Measurements from ENCODE around the gene RDH12. TPM values are rescaled to one million over a fixed set of nuclear protein-coding genes. Genes with fewer than 3 reads are reported as not detected.
A peak's percentile ranks its signal among the peaks of the same experiment; 100 is the strongest.

Gene RDH12
- total RNA-seq, 2 donors from 2014 or later = not detected

GRCh38 chr14:67728258-67728657 lies 26.6 kb downstream of the RDH12 start:
- H3K36me3 Mint-ChIP-seq = no peaks in the 10 kb centered on the region
- no peaks in the 10 kb centered on the region for H3K9me3 Mint-ChIP-seq
- no peak for DNase-seq (ENCODE audit: low spot score in 2 of 2)
- ATAC-seq = no peak
- no peak overlapping the region for H3K27ac Mint-ChIP-seq

- no peak for DNase-seq (ENCODE audit: low spot score in 2 of 2)
- Mint-ChIP-seq H3K36me3 (no peaks in the 10 kb centered on the region), H3K9me3 (no peaks in the 10 kb centered on the region), H3K27ac (no peak overlapping the region)
- ATAC-seq = no peak
Measured at GRCh38 chr14:67729072-67729885, 27.6 kb downstream of the RDH12 start.

- Mint-ChIP-seq H3K9me3 (no peaks in the 10 kb centered on the region), H3K36me3 (no peaks in the 10 kb centered on the region)
- no peak for ATAC-seq
Measured at GRCh38 chr14:67733616-67734015, 31.9 kb downstream of the RDH12 start.

GRCh38 chr14:67734675-67735074 lies 33.0 kb downstream of the RDH12 start:
- DNase-seq (ENCODE audit: low spot score in 2 of 2) = no peak
- Mint-ChIP-seq H3K9me3 (no peaks in the 10 kb centered on the region), H3K27ac (no peak overlapping the region), H3K36me3 (no peaks in the 10 kb centered on the region)
- ATAC-seq = no peak

More at GRCh38 chr14:67733616-67734015, 31.9 kb downstream of the RDH12 start:
- no peak for DNase-seq (ENCODE audit: low spot score in 2 of 2)
- no peak overlapping the region for H3K27ac Mint-ChIP-seq

GRCh38 chr14:67735336-67736147 lies 33.9 kb downstream of the RDH12 start:
- no peak for ATAC-seq
- Mint-ChIP-seq H3K27ac (no peak overlapping the region), H3K9me3 (no peaks in the 10 kb centered on the region), H3K36me3 (no peaks in the 10 kb centered on the region)
- no peak for DNase-seq (ENCODE audit: low spot score in 2 of 2)

- Mint-ChIP-seq H3K36me3 (no peaks in the 10 kb centered on the region), H3K9me3 (no peaks in the 10 kb centered on the region), H3K27ac (no peak overlapping the region)
- DNase-seq (ENCODE audit: low spot score in 2 of 2) (no peak), ATAC-seq (no peak)
Measured at GRCh38 chr14:67736771-67737170, 35.1 kb downstream of the RDH12 start.

GRCh38 chr14:67738740-67739504 lies 37.2 kb downstream of the RDH12 start:
- ATAC-seq (no peak), DNase-seq (ENCODE audit: low spot score in 2 of 2) (no peak)
- no peaks in the 10 kb centered on the region for H3K9me3 Mint-ChIP-seq
- H3K27ac Mint-ChIP-seq = no peak overlapping the region
- no peaks in the 10 kb centered on the region for H3K36me3 Mint-ChIP-seq

- ATAC-seq = no peak
- H3K36me3 Mint-ChIP-seq = no peaks in the 10 kb centered on the region
Measured at GRCh38 chr14:67744046-67744445, 42.4 kb downstream of the RDH12 start.

GRCh38 chr14:67746927-67747326 lies 45.2 kb downstream of the RDH12 start:
- DNase-seq (ENCODE audit: low spot score in 2 of 2) = no peak
- peak; percentile 79 to 97 for ATAC-seq
- Mint-ChIP-seq H3K27ac (peak overlapping the region; percentile 7 to 26), H3K36me3 (peaks cover 0 to 2% of the 10 kb centered on the region in 2 donors), H3K9me3 (no peaks in the 10 kb centered on the region)

More at GRCh38 chr14:67744046-67744445, 42.4 kb downstream of the RDH12 start:
- Mint-ChIP-seq H3K27ac (peak overlapping the region in 1 of 2 donors; percentile 0), H3K9me3 (no peaks in the 10 kb centered on the region)
- no peak for DNase-seq (ENCODE audit: low spot score in 2 of 2)

- Mint-ChIP-seq H3K9me3 (no peaks in the 10 kb centered on the region), H3K27ac (no peak overlapping the region), H3K36me3 (peaks cover 0 to 5% of the 10 kb centered on the region in 2 donors)
- no peak for ATAC-seq
- no peak for DNase-seq (ENCODE audit: low spot score in 2 of 2)
Measured at GRCh38 chr14:67748312-67748711, 46.6 kb downstream of the RDH12 start.

- no peak for DNase-seq (ENCODE audit: low spot score in 2 of 2)
- H3K9me3 Mint-ChIP-seq = no peaks in the 10 kb centered on the region
- peaks cover 0 to 12% of the 10 kb centered on the region in 2 donors for H3K36me3 Mint-ChIP-seq
- no peak for ATAC-seq
- peak overlapping the region in 1 of 2 donors; percentile 90 for H3K27ac Mint-ChIP-seq
Measured at GRCh38 chr14:67749341-67750084, 47.8 kb downstream of the RDH12 start.

- ATAC-seq (no peak), DNase-seq (ENCODE audit: low spot score in 2 of 2) (no peak)
- Mint-ChIP-seq H3K27ac (no peak overlapping the region), H3K36me3 (peaks cover 0 to 16% of the 10 kb centered on the region in 2 donors), H3K9me3 (no peaks in the 10 kb centered on the region)
Measured at GRCh38 chr14:67756496-67756895, 54.8 kb downstream of the RDH12 start.

GRCh38 chr14:67757175-67757574 lies 55.5 kb downstream of the RDH12 start:
- DNase-seq (ENCODE audit: low spot score in 2 of 2) = no peak
- H3K27ac Mint-ChIP-seq = peak overlapping the region; percentile 2 to 38
- H3K9me3 Mint-ChIP-seq = no peaks in the 10 kb centered on the region
- no peak for ATAC-seq
- peaks cover 0 to 11% of the 10 kb centered on the region in 2 donors for H3K36me3 Mint-ChIP-seq

- no peaks in the 10 kb centered on the region for H3K9me3 Mint-ChIP-seq
- ATAC-seq (no peak), DNase-seq (ENCODE audit: low spot score in 2 of 2) (no peak)
- peaks cover 0 to 4% of the 10 kb centered on the region in 2 donors for H3K36me3 Mint-ChIP-seq
- H3K27ac Mint-ChIP-seq = no peak overlapping the region
Measured at GRCh38 chr14:67759916-67760315, 58.2 kb downstream of the RDH12 start.

- no peak for ATAC-seq
- Mint-ChIP-seq H3K27ac (no peak overlapping the region), H3K36me3 (peaks cover 0 to 4% of the 10 kb centered on the region in 2 donors), H3K9me3 (no peaks in the 10 kb centered on the region)
- no peak for DNase-seq (ENCODE audit: low spot score in 2 of 2)
Measured at GRCh38 chr14:67762051-67762450, 60.4 kb downstream of the RDH12 start.

- H3K27ac Mint-ChIP-seq = peak overlapping the region in 1 of 2 donors; percentile 44
- H3K9me3 Mint-ChIP-seq = no peaks in the 10 kb centered on the region
Measured at GRCh38 chr14:67763158-67763822, 61.6 kb downstream of the RDH12 start.

More at GRCh38 chr14:67763158-67763822, 61.6 kb downstream of the RDH12 start:
- no peak for DNase-seq (ENCODE audit: low spot score in 2 of 2)
- ATAC-seq = no peak
- H3K36me3 Mint-ChIP-seq = peaks cover 0 to 4% of the 10 kb centered on the region in 2 donors

All from activated naive CD4-positive, alpha-beta T cell treated with anti-CD3 and anti-CD28 coated beads, Interleukin-2, amount 50 U/mL, for 72 hours (primary cell).